ENCODE measurements around the gene EXD3.
"Not testable (repeated sequence)": the region's sequence is repeated elsewhere in the genome, so short reads cannot be mapped to it uniquely, and the experiment has no call there.

EXD3 gene

GRCh38 chr9:137415451-137415850 lies 7.5 kb downstream of the EXD3 start:
- in situ Hi-C loops (cut with HindIII; ENCODE audit: low pct_ligation_motif_present, low sequenced_read_pairs) = no loop called here
- H3K27me3 ChIP-seq (replicated peaks) = no peaks in the 10 kb centered on the region
- TF ChIP-seq CTCF (IDR thresholded peaks at IDR 0.05; ENCODE audit: low read depth, low read length, missing control alignments) = no peak
- no peak overlapping the region for H3K4me3 ChIP-seq (ENCODE audit: low read depth, low read length)
- H3K36me3 ChIP-seq (replicated peaks) = no peaks in the 10 kb centered on the region
- no peak for DNase-seq
- no peak overlapping the region for H3K27ac ChIP-seq

- TF ChIP-seq CTCF (IDR thresholded peaks at IDR 0.05; ENCODE audit: low read depth, low read length, missing control alignments) = no peak
- Histone ChIP-seq H3K27me3 (replicated peaks) (no peaks in the 10 kb centered on the region), H3K27ac (peak overlapping the region; percentile 54), H3K4me3 (ENCODE audit: low read depth, low read length) (no peak overlapping the region), H3K36me3 (replicated peaks) (no peaks in the 10 kb centered on the region)
- peak; percentile 47 for DNase-seq
- in situ Hi-C loops (cut with HindIII; ENCODE audit: low pct_ligation_motif_present, low sequenced_read_pairs) = no loop called here
Measured at GRCh38 chr9:137412431-137412830, 10.5 kb downstream of the EXD3 start.

DNA sequence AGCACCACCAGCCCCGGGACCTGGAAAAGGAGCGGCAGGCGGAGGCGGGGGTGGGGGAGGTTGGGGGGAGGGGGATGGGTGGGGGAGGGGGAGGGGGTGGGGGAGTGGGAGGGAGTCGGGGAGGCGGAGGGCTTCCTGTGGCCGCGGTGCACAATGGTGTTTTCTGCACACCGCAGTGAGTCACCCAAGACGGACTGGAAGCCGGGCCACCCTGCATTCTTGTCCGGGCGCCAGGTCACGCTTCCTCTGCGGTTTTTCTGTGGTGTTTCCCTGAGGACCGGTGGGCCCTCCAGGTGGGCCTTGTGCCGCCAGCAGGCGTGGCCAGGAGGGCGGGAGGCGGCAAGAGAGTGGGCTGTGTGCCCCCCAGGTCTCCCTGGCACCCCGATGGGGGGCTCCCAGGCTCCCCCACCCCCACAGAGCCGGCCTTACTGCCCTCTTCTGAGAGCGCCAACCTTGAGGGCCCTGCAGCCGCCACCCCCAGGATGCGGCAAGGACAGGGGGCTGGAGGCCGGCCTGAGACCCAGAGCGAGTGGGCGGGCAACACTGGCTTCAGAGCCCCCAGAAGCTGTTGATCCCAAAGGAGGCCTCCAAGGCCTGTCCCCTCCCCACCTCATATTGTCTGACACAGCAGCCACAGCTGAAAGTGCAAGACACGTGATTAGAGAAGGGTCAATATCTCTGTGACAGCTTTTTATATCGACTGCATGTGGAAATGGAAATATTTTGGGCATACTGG lies 11.1 kb downstream of the EXD3 start:
- Histone ChIP-seq H3K27ac (peak overlapping the region; percentile 54), H3K27me3 (replicated peaks) (no peaks in the 10 kb centered on the region), H3K4me3 (ENCODE audit: low read depth, low read length) (peak overlapping the region; percentile 17), H3K36me3 (replicated peaks) (no peaks in the 10 kb centered on the region)
- in situ Hi-C loops (cut with HindIII; ENCODE audit: low pct_ligation_motif_present, low sequenced_read_pairs) = no loop called here
- no peak for TF ChIP-seq CTCF (IDR thresholded peaks at IDR 0.05; ENCODE audit: low read depth, low read length, missing control alignments)
- peak; percentile 90 for DNase-seq

GRCh38 chr9:137411260-137411644 lies 11.7 kb downstream of the EXD3 start:
- Histone ChIP-seq H3K27ac (no peak overlapping the region), H3K4me3 (ENCODE audit: low read depth, low read length) (peak overlapping the region; percentile 17)
- no peak for TF ChIP-seq CTCF (IDR thresholded peaks at IDR 0.05; ENCODE audit: low read depth, low read length, missing control alignments)

DNA sequence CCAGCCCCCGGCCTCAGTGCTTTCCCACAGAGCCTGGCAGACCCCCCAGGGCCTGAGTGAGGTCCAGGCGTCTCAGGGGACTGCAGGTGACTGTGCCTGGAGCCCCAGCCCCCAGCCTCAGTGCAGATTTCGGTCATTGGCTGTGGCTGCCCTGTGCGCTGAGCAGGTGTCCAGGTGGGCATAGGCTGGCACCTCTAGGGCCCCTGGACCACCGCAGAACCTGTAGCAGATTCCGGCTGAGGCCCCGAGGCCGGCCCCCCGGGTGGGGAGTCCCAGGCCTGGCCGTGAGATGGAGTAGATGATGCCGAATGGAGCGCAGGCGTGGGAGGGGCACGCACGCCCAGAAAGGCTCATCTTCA lies 12.1 kb downstream of the EXD3 start:
- H3K27ac ChIP-seq = no peak overlapping the region
- H3K4me3 ChIP-seq (ENCODE audit: low read depth, low read length) = no peak overlapping the region
- H3K36me3 ChIP-seq (replicated peaks) = no peaks in the 10 kb centered on the region
- DNase-seq = no peak
- no peak for TF ChIP-seq CTCF (IDR thresholded peaks at IDR 0.05; ENCODE audit: low read depth, low read length, missing control alignments)
- in situ Hi-C loops (cut with HindIII; ENCODE audit: low pct_ligation_motif_present, low sequenced_read_pairs) = no loop called here
- H3K27me3 ChIP-seq (replicated peaks) = no peaks in the 10 kb centered on the region

More at GRCh38 chr9:137411260-137411644, 11.7 kb downstream of the EXD3 start:
- DNase-seq = no peak
- Histone ChIP-seq H3K36me3 (replicated peaks) (no peaks in the 10 kb centered on the region), H3K27me3 (replicated peaks) (no peaks in the 10 kb centered on the region)
- in situ Hi-C loops (cut with HindIII; ENCODE audit: low pct_ligation_motif_present, low sequenced_read_pairs) = no loop called here

GRCh38 chr9:137410236-137410890 lies 12.6 kb downstream of the EXD3 start:
- H3K4me3 ChIP-seq (ENCODE audit: low read depth, low read length); H3K36me3 ChIP-seq (replicated peaks); DNase-seq; H3K27ac ChIP-seq; H3K27me3 ChIP-seq (replicated peaks); in situ Hi-C loops (cut with HindIII; ENCODE audit: low pct_ligation_motif_present, low sequenced_read_pairs): not testable (repeated sequence)

Measured in brain microvascular endothelial cell (primary cell).